Sigmoid colon (tissue), 7 donors: Measurements from ENCODE around the gene SLC2A3. TPM values are rescaled to one million over a fixed set of nuclear protein-coding genes. Genes with fewer than 3 reads are reported as not detected.
"Not testable (repeated sequence)": the region's sequence is repeated elsewhere in the genome, so short reads cannot be mapped to it uniquely, and the experiment has no call there.

Source experiments
- DNase-seq: peaks from one replicate; pipeline ENCODE4 v3.0.0-alpha.2; 2019
- H3K27ac ChIP-seq, 4 donors: fragments of 200-600 bp; sonication (generic); one replicate each; pipeline ENCODE4 v1.5.1; 2016 to 2019; ENCODE audit warnings: mild to moderate bottlenecking in 1 of 4
- H3K27me3 ChIP-seq, 3 donors: fragments of 200-600 bp; sonication (generic); one replicate each; pipeline ENCODE4 v1.5.1; 2019; ENCODE audit warnings: mild to moderate bottlenecking in 1 of 3
- H3K36me3 ChIP-seq, 4 donors: fragments of 200-600 bp; sonication (generic); one replicate each; pipeline ENCODE4 v1.5.1; 2016 to 2019
- H3K4me1 ChIP-seq, 4 donors: fragments of 200-600 bp; sonication (generic); one replicate each; pipeline ENCODE4 v1.5.1; 2017 to 2019
- H3K4me3 ChIP-seq, 4 donors: fragments of 200-600 bp; sonication (generic); one replicate each; pipeline ENCODE4 v1.5.1; 2017 to 2019; ENCODE audit warnings: mild to moderate bottlenecking in 2 of 4, moderate library complexity in 1 of 4
- H3K9me3 ChIP-seq, 4 donors: fragments of 200-600 bp in 3 of 4; sonication (generic) in 3 of 4; one replicate each; pipeline versions ENCODE4 v1.5.1 to v1.6.1; 2013 to 2019
- EP300 ChIP-seq, 4 donors: sonication (generic); formaldehyde crosslinking; IDR thresholded peaks; one replicate each; pipeline ENCODE4 v1.6.1; 2017; ENCODE audit warnings: antibody characterized with exemption in 4 of 4
- POLR2A ChIP-seq, 2 donors: fragments of 450-650 bp; IDR thresholded peaks; one replicate each; pipeline ENCODE4 v1.6.1; 2016; ENCODE audit warnings: antibody characterized with exemption in 2 of 2, mild to moderate bottlenecking in 2 of 2, moderate library complexity in 2 of 2
- POLR2AphosphoS5 ChIP-seq, 4 donors: sonication (generic); formaldehyde crosslinking; IDR thresholded peaks; one replicate each; pipeline ENCODE4 v1.6.1; 2017; ENCODE audit warnings: antibody characterized with exemption in 4 of 4
- WGBS, 2 donors: extraction: QIAGEN DNeasy Blood & Tissue Kit; methylation state at CpG; one replicate each; pipeline ENCODE4 v1.1.7; 2013; 5-methylcytosine and 5-hydroxymethylcytosine counted together
- intact Hi-C: fragments of 100-400 bp; cut with DNase I; formaldehyde crosslinking; loops from one replicate; pipeline ENCODE4 v1.15.1; 2023
- polyA plus RNA-seq, 3 donors: library from polyadenylated mRNA; stranded (reverse); fragments of 200-250 nt; gene quantifications; one replicate each; pipeline ENCODE4 v1.2.3, GENCODE V29; 2013
- total RNA-seq, 4 donors: library from RNA; depleted of rRNA; stranded (reverse); fragments of >200 nt; gene quantifications; one replicate each; pipeline ENCODE4 v1.1.0, GENCODE V29; 2016
- TF ChIP-seq, protein P1 (sequence below), 4 experiments: fragments of 450-650 bp in 3 of 4; fragments of 200-600 bp in 1 of 4; IDR thresholded peaks; one replicate each; pipeline ENCODE4 v1.5.1; 2016 to 2019; ENCODE audit warnings: antibody characterized with exemption in 4 of 4, mild to moderate bottlenecking in 3 of 4, moderate library complexity in 2 of 4
- donor health status: healthy with polysubstance abuse.
- donor health status: Bipolar disorder and iron deficiency.
- donor health status: healthy.

Gene SLC2A3
- total and polyA plus RNA-seq, 7 donors: 3.0 to 110 (median 12.8) TPM

DNA sequence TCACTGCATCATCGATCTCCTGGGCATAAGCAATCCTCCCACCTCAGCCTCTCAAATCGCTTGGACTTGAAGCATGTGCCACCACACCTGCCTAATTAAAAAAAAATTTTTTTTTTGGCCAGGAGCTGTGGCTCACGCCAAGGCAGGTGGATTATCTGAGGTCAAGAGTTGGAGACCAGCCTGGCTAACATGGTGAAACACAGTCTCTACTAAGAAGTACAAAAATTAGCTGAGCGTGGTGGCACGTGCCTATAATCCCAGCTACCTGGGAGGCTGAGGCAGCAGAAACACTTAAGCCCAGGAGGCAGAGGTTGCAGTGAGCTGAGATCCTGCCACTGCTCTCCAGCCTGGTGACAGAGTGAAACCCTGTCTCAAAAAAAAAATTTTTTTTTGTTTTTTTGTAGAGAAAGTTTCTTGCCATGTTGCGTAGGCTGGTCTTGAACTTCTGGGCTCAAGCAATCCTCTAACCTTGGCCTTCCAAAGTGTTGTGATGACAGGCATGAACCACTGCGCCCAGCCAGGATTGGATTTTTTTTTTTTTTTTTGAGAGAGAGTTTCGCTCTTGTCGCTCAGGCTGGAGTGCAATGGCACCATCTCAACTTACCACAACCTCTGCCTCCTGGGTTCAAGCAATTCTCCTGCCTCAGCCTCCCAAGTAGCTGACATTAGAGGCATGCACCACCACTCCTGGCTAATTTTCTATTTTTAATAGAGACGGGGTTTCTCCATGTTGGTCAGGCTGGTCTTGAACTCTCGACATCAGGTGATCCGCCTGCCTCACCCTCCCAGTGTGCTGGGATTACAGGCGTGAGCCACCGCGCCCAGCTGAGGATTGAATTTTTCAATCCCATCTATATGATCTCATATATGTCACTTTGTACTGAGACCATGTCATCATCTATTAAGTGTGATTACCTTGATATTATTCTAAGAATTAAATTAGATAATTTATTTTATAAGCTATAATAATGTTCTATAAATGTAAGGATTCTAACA, 12.4 kb downstream of the SLC2A3 start:
- H3K27ac ChIP-seq: no peak overlapping the region
- H3K4me3 ChIP-seq: no peak overlapping the region
- WGBS, 2 donors: 96 to 97% methylated on average over 15 of the region's 15 CpGs
- no peaks in the 10 kb centered on the region for H3K9me3 ChIP-seq
- DNase-seq: no peak
- intact Hi-C loops: no loop called here
- H3K27me3 ChIP-seq: no peaks in the 10 kb centered on the region
- TF ChIP-seq POLR2A (IDR thresholded peaks at IDR 0.05) (no peak), POLR2AphosphoS5 (IDR thresholded peaks at IDR 0.05) (peak in 1 of 4 donors; percentile 32)
- H3K36me3 ChIP-seq: peaks cover 0 to 88% (median 12%) of the 10 kb centered on the region in 4 donors
- H3K4me1 ChIP-seq: no peaks in the 10 kb centered on the region

DNA sequence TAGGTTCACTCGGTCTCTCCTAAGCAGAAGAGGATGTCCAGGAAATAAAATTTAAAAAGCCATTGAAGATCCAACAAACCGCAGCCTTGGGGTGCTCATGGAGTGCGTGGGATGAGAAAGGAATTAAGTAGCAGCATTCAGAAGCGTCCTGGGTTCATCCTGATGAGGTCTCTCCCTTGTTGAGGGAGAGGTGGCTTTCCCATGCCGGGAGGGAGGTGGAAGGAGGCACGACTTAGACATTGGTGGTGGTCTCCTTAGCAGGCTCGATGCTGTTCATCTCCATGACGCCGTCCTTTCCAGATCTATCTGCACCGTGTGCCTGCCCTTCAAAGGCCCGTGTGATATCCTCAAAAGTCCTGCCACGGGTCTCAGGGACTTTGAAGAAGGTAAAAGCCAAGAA, 14.8 kb downstream of the SLC2A3 start:
- intact Hi-C loops, H3K27ac ChIP-seq, H3K4me3 ChIP-seq, H3K4me1 ChIP-seq, H3K27me3 ChIP-seq, DNase-seq, H3K9me3 ChIP-seq: not testable (repeated sequence)
- peaks cover 0 to 66% (median 8%) of the 10 kb centered on the region in 4 donors for H3K36me3 ChIP-seq
- peak in 1 of 4 donors; percentile 7 for TF ChIP-seq POLR2AphosphoS5 (IDR thresholded peaks at IDR 0.05)
- WGBS, 2 donors: 76 to 91% methylated on average over 12 of the region's 12 CpGs

- H3K36me3 ChIP-seq: peaks cover 0 to 43% (median under 1%) of the 10 kb centered on the region in 4 donors
- DNase-seq, H3K4me3 ChIP-seq, intact Hi-C loops, H3K27me3 ChIP-seq, H3K9me3 ChIP-seq, H3K27ac ChIP-seq, H3K4me1 ChIP-seq: not testable (repeated sequence)
- WGBS, 2 donors: 81 to 88% methylated on average over 7 of the region's 7 CpGs
Measured at GRCh38 chr12:7918268-7918590, 17.8 kb downstream of the SLC2A3 start.

GRCh38 chr12:7917392-7918267, 18.4 kb downstream of the SLC2A3 start:
- Histone ChIP-seq H3K27me3 (peaks cover 0 to 5% (median 0%) of the 10 kb centered on the region in 3 donors), H3K4me1 (peaks cover 0 to 7% (median 0%) of the 10 kb centered on the region in 4 donors), H3K9me3 (no peaks in the 10 kb centered on the region), H3K36me3 (peaks cover 0 to 37% (median 0%) of the 10 kb centered on the region in 4 donors), H3K4me3 (no peak overlapping the region), H3K27ac (no peak overlapping the region)
- intact Hi-C loops: no loop called here
- 80 to 95% methylated on average over 19 of the region's 19 CpGs for WGBS, 2 donors
- TF ChIP-seq EP300 (IDR thresholded peaks at IDR 0.05): no peak
- TF ChIP-seq POLR2A (IDR thresholded peaks at IDR 0.05): no peak
- TF ChIP-seq POLR2AphosphoS5 (IDR thresholded peaks at IDR 0.05): no peak
- TF ChIP-seq, protein P1, sequence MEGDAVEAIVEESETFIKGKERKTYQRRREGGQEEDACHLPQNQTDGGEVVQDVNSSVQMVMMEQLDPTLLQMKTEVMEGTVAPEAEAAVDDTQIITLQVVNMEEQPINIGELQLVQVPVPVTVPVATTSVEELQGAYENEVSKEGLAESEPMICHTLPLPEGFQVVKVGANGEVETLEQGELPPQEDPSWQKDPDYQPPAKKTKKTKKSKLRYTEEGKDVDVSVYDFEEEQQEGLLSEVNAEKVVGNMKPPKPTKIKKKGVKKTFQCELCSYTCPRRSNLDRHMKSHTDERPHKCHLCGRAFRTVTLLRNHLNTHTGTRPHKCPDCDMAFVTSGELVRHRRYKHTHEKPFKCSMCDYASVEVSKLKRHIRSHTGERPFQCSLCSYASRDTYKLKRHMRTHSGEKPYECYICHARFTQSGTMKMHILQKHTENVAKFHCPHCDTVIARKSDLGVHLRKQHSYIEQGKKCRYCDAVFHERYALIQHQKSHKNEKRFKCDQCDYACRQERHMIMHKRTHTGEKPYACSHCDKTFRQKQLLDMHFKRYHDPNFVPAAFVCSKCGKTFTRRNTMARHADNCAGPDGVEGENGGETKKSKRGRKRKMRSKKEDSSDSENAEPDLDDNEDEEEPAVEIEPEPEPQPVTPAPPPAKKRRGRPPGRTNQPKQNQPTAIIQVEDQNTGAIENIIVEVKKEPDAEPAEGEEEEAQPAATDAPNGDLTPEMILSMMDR (IDR thresholded peaks at IDR 0.05): no peak
- no peak for DNase-seq

DNA sequence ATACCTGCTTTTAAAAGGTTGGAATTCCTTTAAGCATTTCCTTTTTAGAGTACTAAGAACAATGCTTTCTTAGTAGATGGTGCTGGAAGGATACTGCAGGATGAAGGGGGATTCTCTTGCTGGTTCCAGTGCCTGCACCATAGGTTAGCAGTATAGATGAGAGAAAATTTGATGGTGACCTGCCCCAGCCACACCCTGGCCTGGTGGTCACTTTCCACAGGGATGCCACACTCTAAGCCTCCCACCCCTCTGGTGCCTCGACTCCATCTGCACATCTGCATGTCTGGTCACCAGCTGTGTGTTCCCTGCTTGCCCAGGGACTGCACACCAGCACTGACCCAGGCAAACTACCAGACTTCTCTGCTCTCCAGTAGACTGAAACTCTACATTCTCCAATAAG, 19.1 kb downstream of the SLC2A3 start:
- WGBS, 2 donors: 42 to 65% methylated on average over 1 of the region's 1 CpG
- intact Hi-C loops: no loop called here
- no peak overlapping the region for H3K4me3 ChIP-seq

More for the DNA sequence above, 19.1 kb downstream of the SLC2A3 start:
- Histone ChIP-seq H3K36me3 (peaks cover 0 to 30% (median 0%) of the 10 kb centered on the region in 4 donors), H3K9me3 (no peaks in the 10 kb centered on the region), H3K4me1 (peaks cover 0 to 7% (median 0%) of the 10 kb centered on the region in 4 donors), H3K27ac (no peak overlapping the region), H3K27me3 (peaks cover 0 to 5% (median 0%) of the 10 kb centered on the region in 3 donors)
- no peak for DNase-seq
- no peak for TF ChIP-seq EP300 (IDR thresholded peaks at IDR 0.05)
- no peak for TF ChIP-seq POLR2AphosphoS5 (IDR thresholded peaks at IDR 0.05)
- TF ChIP-seq POLR2A (IDR thresholded peaks at IDR 0.05): no peak
- TF ChIP-seq, protein P1 (IDR thresholded peaks at IDR 0.05): no peak
